B cell (primary cell): Measurements from ENCODE around the gene CAPN10. TPM values are rescaled to one million over a fixed set of nuclear protein-coding genes. Genes with fewer than 3 reads are reported as not detected.

ENCODE experiments used
- ATAC-seq: fragments of 200-7000 bp; cut with Tn5 transposase; one replicate; pipeline ENCODE4 v1.10.0; 2021; ENCODE audit warnings: low read depth, mild to moderate bottlenecking, moderate number of reproducible peaks, moderate library complexity
- CTCF ChIA-PET: fragments of 350-600 bp; sonication (Branson Sonifier 250); formaldehyde crosslinking; loops from one replicate; lab custom pipeline; 2021; ENCODE audit warnings: antibody characterized with exemption, inconsistent platforms; lab: Charles Lee
- POLR2A ChIA-PET: fragments of 350-600 bp; sonication (Branson Sonifier 250); formaldehyde crosslinking; loops from one replicate; lab custom pipeline; 2021; ENCODE audit warnings: antibody characterized with exemption; lab: Charles Lee
- DNase-seq: peaks from one replicate; pipeline ENCODE4 v3.0.0; 2013
- H2AFZ ChIP-seq: 2 replicates; pipeline ENCODE4 v1.6.1; 2012; ENCODE audit warnings: mild to moderate bottlenecking, low read depth, low read length; ENCODE audit not compliant: insufficient read depth, poor library complexity, severe bottlenecking
- H3K27ac ChIP-seq, 2 donors: 1 replicate in 1 of 2; 2 replicates in 1 of 2; pipeline ENCODE4 v1.5.1; 2012 to 2013; ENCODE audit warnings: low read length in 2 of 2, mild to moderate bottlenecking in 2 of 2, moderate library complexity in 1 of 2
- H3K27me3 ChIP-seq, 4 experiments: fragments of 200-600 bp in 1 of 4; sonication (generic) in 1 of 4; replicated peaks in 1 of 4; 1 replicate in 2 of 4; 2 replicates in 2 of 4; pipeline versions ENCODE4 v1.6.1 to v1.7.0; 2013 to 2016; ENCODE audit warnings: low read length in 3 of 4, mild to moderate bottlenecking in 2 of 4, mixed read lengths in 1 of 4, moderate library complexity in 1 of 4; ENCODE audit not compliant: insufficient read depth in 4 of 4, control insufficient read depth in 3 of 4; ENCODE audit errors: control extremely low read depth in 1 of 4
- H3K36me3 ChIP-seq, 2 experiments: replicated peaks in 1 of 2; 1 replicate in 1 of 2; 2 replicates in 1 of 2; pipeline versions ENCODE4 v1.6.1 to v1.7.1; 2013; ENCODE audit warnings: low read length in 1 of 2; ENCODE audit not compliant: insufficient read depth in 2 of 2, control insufficient read depth in 1 of 2; ENCODE audit errors: control extremely low read depth in 1 of 2, extremely low read depth in 1 of 2
- H3K4me1 ChIP-seq, 2 donors: fragments of 200-600 bp in 1 of 2; sonication (generic) in 1 of 2; 1 replicate in 1 of 2; 2 replicates in 1 of 2; pipeline versions ENCODE4 v1.5.1 to v1.6.1; 2013 to 2017; ENCODE audit warnings: low read length in 2 of 2; ENCODE audit not compliant: control insufficient read depth in 2 of 2, insufficient read depth in 2 of 2
- H3K4me2 ChIP-seq: replicated peaks from 2 replicates; pipeline ENCODE3; 2012; ENCODE audit warnings: mild to moderate bottlenecking, low read depth, low read length; ENCODE audit not compliant: poor library complexity, severe bottlenecking
- H3K4me3 ChIP-seq, 5 experiments: fragments of 200-600 bp in 1 of 5; sonication (generic) in 1 of 5; 1 replicate in 3 of 5; 2 replicates in 2 of 5; pipeline versions ENCODE4 v1.5.1 to v1.7.0; 2011 to 2016; ENCODE audit warnings: low read length in 4 of 5, mild to moderate bottlenecking in 4 of 5, low read depth in 2 of 5, control low read depth in 1 of 5, moderate library complexity in 1 of 5; ENCODE audit not compliant: insufficient read depth in 1 of 5; ENCODE audit errors: control extremely low read depth in 1 of 5, extremely low read depth in 1 of 5
- H3K79me2 ChIP-seq: fragments of 200-600 bp; sonication (generic); one replicate; pipeline ENCODE4 v1.6.0; 2016; ENCODE audit warnings: low read length; ENCODE audit not compliant: control insufficient read depth, insufficient read depth
- H3K9ac ChIP-seq: fragments of 200-600 bp; sonication (generic); 2 replicates; pipeline ENCODE4 v1.6.1; 2017; ENCODE audit warnings: mild to moderate bottlenecking, low read length, moderate library complexity
- H3K9me3 ChIP-seq, 3 donors: one replicate each; pipeline versions ENCODE4 v1.6.1 to v1.7.1; 2013; ENCODE audit warnings: low read length in 2 of 3; ENCODE audit not compliant: control insufficient read depth in 2 of 3, insufficient read depth in 1 of 3; ENCODE audit errors: control extremely low read depth in 1 of 3
- H4K20me1 ChIP-seq: 2 replicates; pipeline ENCODE4 v1.6.0; 2012; ENCODE audit warnings: mild to moderate bottlenecking, low read length; ENCODE audit not compliant: insufficient read depth, control insufficient read depth, poor library complexity, severe bottlenecking
- H3K27ac Mint-ChIP-seq: one replicate; pipeline ENCODE4 v1.8.0; 2021; ENCODE audit warnings: mixed read lengths
- H3K27me3 Mint-ChIP-seq: one replicate; pipeline ENCODE4 v1.8.0; 2021; ENCODE audit warnings: mixed read lengths
- H3K4me1 Mint-ChIP-seq: one replicate; pipeline ENCODE4 v1.8.0; 2021; ENCODE audit warnings: mixed read lengths
- H3K4me3 Mint-ChIP-seq: one replicate; pipeline ENCODE4 v1.8.0; 2021; ENCODE audit warnings: mixed read lengths
- H3K9me3 Mint-ChIP-seq: one replicate; pipeline ENCODE4 v1.8.0; 2022; ENCODE audit warnings: mixed read lengths; ENCODE audit not compliant: insufficient read depth
- EZH2 ChIP-seq: IDR thresholded peaks from 2 replicates; pipeline ENCODE4 v1.6.1; 2012; ENCODE audit warnings: borderline replicate concordance, low read depth, mild to moderate bottlenecking, moderate library complexity, low read length; ENCODE audit not compliant: insufficient read depth, poor library complexity, severe bottlenecking
- WGBS: methylation state at CpG from one replicate; pipeline ENCODE4 v1.1.5; 2013; ENCODE audit warnings: missing lambda C conversion rate; ENCODE audit not compliant: insufficient coverage; 5-methylcytosine and 5-hydroxymethylcytosine counted together
- intact Hi-C: fragments of 100-400 bp; cut with micrococcal nuclease; formaldehyde crosslinking; loops from one replicate; pipeline ENCODE4 v1.10.0; 2022
- polyA plus RNA-seq: library from polyadenylated mRNA; depleted of rRNA; stranded (reverse); fragments of >200 nt; gene quantifications from 2 replicates; pipeline ENCODE4 v1.2.3, GENCODE V29; 2012
- total RNA-seq, 2 donors: library from RNA; stranded (reverse); fragments of 120-200 nt in 1 of 2; gene quantifications; 1 replicate in 1 of 2; 2 replicates in 1 of 2; pipeline versions ENCODE4 v1.2.3 to v1.2.4, GENCODE V29; 2013 to 2022
- TF ChIP-seq, protein P1 (sequence below): fragments of 200-600 bp; IDR thresholded peaks from one replicate; pipeline ENCODE4 v1.8.0; 2022; ENCODE audit warnings: antibody characterized with exemption, mild to moderate bottlenecking

The CAPN10 gene
- total and polyA plus RNA-seq, 2 donors (not counting 1 experiment from before 2014, with no cell fraction given): 73.4 to 92.1 TPM

DNA sequence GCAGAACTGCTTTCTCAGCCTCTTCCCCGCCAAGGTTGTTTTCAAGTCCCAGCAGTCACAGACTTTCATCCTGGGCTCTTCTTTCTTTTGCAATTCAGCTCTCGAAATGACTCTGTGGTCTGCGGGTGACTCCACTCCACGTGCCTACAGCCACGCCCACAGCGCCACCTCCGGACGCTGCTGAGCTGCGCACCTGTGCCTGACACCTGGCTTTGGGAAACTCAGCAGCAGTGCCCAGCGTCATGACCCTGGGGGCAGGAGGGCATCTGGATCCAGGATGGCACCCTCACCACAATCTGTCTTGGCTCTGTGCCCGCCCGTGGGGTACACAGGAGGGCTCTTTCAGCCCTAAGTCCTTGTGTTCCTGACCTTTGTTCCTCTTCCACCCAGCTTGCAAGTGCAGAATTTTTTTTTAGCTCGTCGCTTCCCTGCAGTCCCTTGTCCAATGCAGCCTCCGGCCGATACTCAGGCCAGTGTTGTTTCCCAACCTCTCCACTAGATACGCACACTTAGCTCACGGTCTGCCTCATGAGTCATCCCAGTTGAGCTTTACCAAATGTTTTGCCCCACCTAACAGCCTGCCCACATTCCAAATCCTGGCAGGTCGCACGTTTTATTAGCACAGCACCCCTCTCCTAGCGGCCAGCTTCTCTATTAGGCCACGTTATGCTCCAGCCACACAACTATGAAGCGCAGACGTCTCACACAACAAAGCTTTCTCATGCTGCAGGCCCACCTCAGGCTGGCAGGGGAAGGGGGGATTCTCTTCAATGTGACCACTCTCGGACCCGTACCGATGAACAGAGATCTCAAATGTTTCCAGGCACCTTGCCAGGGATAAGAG lies 6.5 kb upstream of the CAPN10 start:
- H3K4me3 Mint-ChIP-seq: no peak overlapping the region
- intact Hi-C loops: no loop called here
- Histone ChIP-seq H2AFZ (no peak overlapping the region), H3K27me3 (no peaks in the 10 kb centered on the region), H3K27ac (no peak overlapping the region), H3K4me2 (peak overlapping the region; percentile 12), H3K9ac (no peak overlapping the region), H3K4me3 (no peak overlapping the region), H3K9me3 (peaks cover 0 to 5% (median 0%) of the 10 kb centered on the region in 3 donors), H3K36me3 (peaks cover 0 to 35% of the 10 kb centered on the region in 2 experiments), H4K20me1 (peaks cover 91% of the 10 kb centered on the region), H3K79me2 (peaks cover 66% of the 10 kb centered on the region), H3K4me1 (peaks cover 9 to 27% of the 10 kb centered on the region in 2 donors)
- no peaks in the 10 kb centered on the region for H3K9me3 Mint-ChIP-seq
- CTCF ChIA-PET: interaction anchor here (0.9 to 1.7 kb wide), 5 partner anchors 11 to 66 kb away, joined by 3 to 15 read pairs (median 6); no protein-coding TSS in a partner anchor
- ATAC-seq: peak; percentile 21
- 80% methylated on average over 24 of the region's 27 CpGs for WGBS
- TF ChIP-seq EZH2: no peak
- TF ChIP-seq, protein P1, sequence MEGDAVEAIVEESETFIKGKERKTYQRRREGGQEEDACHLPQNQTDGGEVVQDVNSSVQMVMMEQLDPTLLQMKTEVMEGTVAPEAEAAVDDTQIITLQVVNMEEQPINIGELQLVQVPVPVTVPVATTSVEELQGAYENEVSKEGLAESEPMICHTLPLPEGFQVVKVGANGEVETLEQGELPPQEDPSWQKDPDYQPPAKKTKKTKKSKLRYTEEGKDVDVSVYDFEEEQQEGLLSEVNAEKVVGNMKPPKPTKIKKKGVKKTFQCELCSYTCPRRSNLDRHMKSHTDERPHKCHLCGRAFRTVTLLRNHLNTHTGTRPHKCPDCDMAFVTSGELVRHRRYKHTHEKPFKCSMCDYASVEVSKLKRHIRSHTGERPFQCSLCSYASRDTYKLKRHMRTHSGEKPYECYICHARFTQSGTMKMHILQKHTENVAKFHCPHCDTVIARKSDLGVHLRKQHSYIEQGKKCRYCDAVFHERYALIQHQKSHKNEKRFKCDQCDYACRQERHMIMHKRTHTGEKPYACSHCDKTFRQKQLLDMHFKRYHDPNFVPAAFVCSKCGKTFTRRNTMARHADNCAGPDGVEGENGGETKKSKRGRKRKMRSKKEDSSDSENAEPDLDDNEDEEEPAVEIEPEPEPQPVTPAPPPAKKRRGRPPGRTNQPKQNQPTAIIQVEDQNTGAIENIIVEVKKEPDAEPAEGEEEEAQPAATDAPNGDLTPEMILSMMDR: peak; percentile 13
- peak overlapping the region; percentile 70 for H3K27ac Mint-ChIP-seq
- peak; percentile 63 for DNase-seq
- POLR2A ChIA-PET: interaction anchor here (1.2 kb wide), 1 partner anchor 13 kb away, joined by 4 read pairs; no protein-coding TSS in a partner anchor
- H3K27me3 Mint-ChIP-seq: no peaks in the 10 kb centered on the region
- H3K4me1 Mint-ChIP-seq: peaks cover 40% of the 10 kb centered on the region

DNA sequence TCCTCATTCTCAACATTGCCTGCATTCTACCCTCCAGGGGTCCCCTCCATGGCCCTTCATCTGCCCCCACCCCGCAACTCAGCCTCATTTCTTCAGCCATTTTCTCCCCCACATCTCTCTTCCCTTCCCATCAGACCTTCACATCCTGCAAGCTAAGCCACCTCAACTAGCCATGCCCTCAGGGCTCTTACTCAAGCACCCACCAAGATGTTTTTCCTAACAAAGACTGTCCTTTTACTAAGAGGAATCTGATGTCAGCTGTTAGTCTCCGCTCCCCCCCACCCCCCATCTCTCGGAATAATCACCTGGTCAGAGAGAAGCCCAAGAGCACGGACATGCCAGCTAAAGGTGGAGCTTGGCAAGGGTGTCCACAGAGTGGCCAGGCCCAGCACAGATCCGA lies 4.7 kb upstream of the CAPN10 start:
- ChIA-PET POLR2A (interaction anchor here (1.0 kb wide), 1 partner anchor 13 kb away, joined by 4 read pairs; no protein-coding TSS in a partner anchor), CTCF (interaction anchor here (1.1 to 1.5 kb wide), 3 partner anchors 13 to 68 kb away, joined by 3 to 7 read pairs (median 4); partner anchors contain the start of gene RNPEPL1)
- peaks cover 0 to 16% of the 10 kb centered on the region in 2 experiments for H3K36me3 ChIP-seq
- Mint-ChIP-seq H3K4me1 (peaks cover 49% of the 10 kb centered on the region), H3K4me3 (no peak overlapping the region), H3K9me3 (no peaks in the 10 kb centered on the region), H3K27ac (no peak overlapping the region), H3K27me3 (no peaks in the 10 kb centered on the region)
- no peak overlapping the region for H2AFZ ChIP-seq
- H3K9ac ChIP-seq: no peak overlapping the region
- DNase-seq (no peak), ATAC-seq (no peak)
- WGBS: 100% methylated on average over 4 of the region's 5 CpGs
- H3K4me2 ChIP-seq: no peak overlapping the region
- H3K9me3 ChIP-seq: peaks cover 0 to 5% (median 0%) of the 10 kb centered on the region in 3 donors
- no peaks in the 10 kb centered on the region for H3K27me3 ChIP-seq
- no peak overlapping the region for H3K4me3 ChIP-seq
- peaks cover 83% of the 10 kb centered on the region for H4K20me1 ChIP-seq
- H3K79me2 ChIP-seq: peaks cover 71% of the 10 kb centered on the region
- intact Hi-C loops: no loop called here
- TF ChIP-seq, protein P1: no peak
- no peak for TF ChIP-seq EZH2
- no peak overlapping the region for H3K27ac ChIP-seq
- H3K4me1 ChIP-seq: peaks cover 17 to 35% of the 10 kb centered on the region in 2 donors
